NCI-H1048 (cell line): ENCODE results near the gene WLS.
"Not testable (repeated sequence)": the region's sequence is repeated elsewhere in the genome, so short reads cannot be mapped to it uniquely, and the experiment has no call there.

ENCODE experiments used
- DNase-seq: peaks from one replicate; lab custom pipeline; 2025; lab: John Stamatoyannopoulos, UW

The WLS gene

GRCh38 chr1:68232289-68233148 is at the start of gene WLS:
Gene WLS, minus strand, starts transcription at chr1:68232523. Its CDS starts 224 bp downstream, at chr1:68232299.
- DNase-seq, result peak; percentile 24

- DNase-seq, result no peak
These were observed 48.0 kb upstream of the WLS start for GRCh38 chr1:68280286-68280685.

- DNase-seq, result no peak
These were observed 47.5 kb upstream of the WLS start for GRCh38 chr1:68279846-68280245.

- no peak for DNase-seq
These were observed 45.9 kb upstream of the WLS start for GRCh38 chr1:68278221-68278620.

GRCh38 chr1:68276448-68276847 is 44.1 kb upstream of the WLS start:
- no peak for DNase-seq

GRCh38 chr1:68273530-68273929 is 41.2 kb upstream of the WLS start:
- no peak for DNase-seq

GRCh38 chr1:68271596-68271995 is 39.3 kb upstream of the WLS start:
- no peak for DNase-seq

- no peak for DNase-seq
These were observed 38.6 kb upstream of the WLS start for GRCh38 chr1:68270951-68271350.

GRCh38 chr1:68269637-68270430 is 37.5 kb upstream of the WLS start:
- no peak for DNase-seq

GRCh38 chr1:68268896-68269483 is 36.7 kb upstream of the WLS start:
- no peak for DNase-seq

- not testable (repeated sequence) for DNase-seq
These were observed 24.5 kb upstream of the WLS start for GRCh38 chr1:68256824-68257223.

GRCh38 chr1:68255301-68255700 is 23.0 kb upstream of the WLS start:
- no peak for DNase-seq

- DNase-seq, result no peak
These were observed 22.4 kb upstream of the WLS start for GRCh38 chr1:68254667-68255226.

- DNase-seq, result no peak
These were observed 4.7 kb upstream of the WLS start for GRCh38 chr1:68237040-68237439.

GRCh38 chr1:68234094-68234493 is 1.8 kb upstream of the WLS start:
- DNase-seq, result no peak

GRCh38 chr1:68233202-68233601 is 879 bp upstream of the WLS start:
- no peak for DNase-seq

GRCh38 chr1:68231627-68232288 is 565 bp downstream of the WLS start:
- peak; percentile 13 for DNase-seq

- DNase-seq, result no peak
These were observed 1.3 kb downstream of the WLS start for GRCh38 chr1:68230901-68231626.

- DNase-seq, result no peak
These were observed 1.9 kb downstream of the WLS start for GRCh38 chr1:68230484-68230802.

GRCh38 chr1:68229650-68230483 is 2.5 kb downstream of the WLS start:
- no peak for DNase-seq
